GM21390 (cell line): ENCODE measurements around the gene RTN4.
A peak's percentile ranks its signal among the peaks of the same experiment; 100 is the strongest.
"Not testable (repeated sequence)": the region's sequence is repeated elsewhere in the genome, so short reads cannot be mapped to it uniquely, and the experiment has no call there.

Experiments used
- ATAC-seq: cut with Tn5 transposase; IDR thresholded peaks from one replicate; pipeline ENCODE4 v1.9.1; 2021; ENCODE audit not compliant: unreplicated experiment

Gene RTN4

GRCh38 chr2:55011831-55012671 is 38.2 kb downstream of the RTN4 start:
- no peak for ATAC-seq

DNA sequence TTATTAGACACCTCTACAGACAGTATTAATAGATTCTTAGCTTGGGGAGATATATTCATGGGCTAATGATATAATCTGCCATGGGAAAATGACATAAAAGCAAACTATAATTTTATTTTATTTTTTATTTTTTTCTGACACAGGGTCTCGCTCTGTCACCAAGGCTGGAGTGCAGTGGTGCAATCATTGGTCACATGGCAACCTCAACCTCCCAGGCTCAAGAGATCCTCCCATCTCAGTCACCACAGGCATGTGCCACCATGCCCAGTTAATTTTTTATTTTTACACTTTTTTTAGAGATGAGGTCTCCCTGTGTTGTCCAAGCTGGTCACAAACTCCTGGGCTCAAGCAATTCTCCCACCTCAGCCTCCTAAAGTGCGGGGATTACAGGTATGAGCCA is 39.3 kb downstream of the RTN4 start:
- no peak for ATAC-seq

DNA sequence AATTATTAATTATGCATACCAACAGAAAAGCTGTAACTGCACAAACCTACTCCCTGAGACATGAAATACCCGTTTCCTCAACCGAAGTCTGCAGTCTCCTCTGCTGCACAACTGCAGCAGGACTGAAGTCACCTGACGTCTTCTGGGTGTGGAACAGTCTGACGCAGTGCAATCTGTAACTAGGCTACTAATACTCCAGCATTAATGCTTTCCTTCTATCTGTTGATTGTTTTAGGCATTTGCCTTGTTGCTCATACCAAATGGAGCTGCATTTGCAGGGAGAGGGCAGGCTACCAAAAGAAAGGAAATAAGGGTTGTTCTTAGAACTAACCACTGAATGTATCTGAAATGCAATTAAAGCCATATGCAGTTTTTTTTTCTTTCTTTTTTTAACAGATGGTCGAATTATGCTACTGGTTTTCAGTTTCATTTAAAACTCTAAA is 40.1 kb downstream of the RTN4 start:
- peak; percentile 92 for ATAC-seq

GRCh38 chr2:55009277-55010060 is 40.8 kb downstream of the RTN4 start:
- ATAC-seq, result peak; percentile 26

DNA sequence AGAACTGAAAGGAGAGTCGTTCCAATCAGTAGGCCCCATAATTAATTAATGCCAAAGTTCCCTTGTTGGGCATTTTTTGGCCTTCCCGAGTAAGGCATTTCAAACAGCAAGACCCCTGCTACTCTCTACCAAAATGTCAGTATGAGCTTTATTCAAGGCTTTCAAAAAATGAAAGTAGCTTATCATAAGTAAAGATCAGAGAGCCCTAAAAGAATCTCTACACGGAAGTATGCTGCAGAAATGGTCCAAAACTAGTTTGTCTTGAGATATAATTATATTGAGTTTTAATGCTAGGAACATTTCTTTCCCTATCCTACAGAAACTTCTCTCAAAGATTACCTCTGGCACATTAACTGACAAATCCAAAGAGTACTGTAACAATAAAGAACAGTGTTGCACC is 43.9 kb downstream of the RTN4 start:
- no peak for ATAC-seq

DNA sequence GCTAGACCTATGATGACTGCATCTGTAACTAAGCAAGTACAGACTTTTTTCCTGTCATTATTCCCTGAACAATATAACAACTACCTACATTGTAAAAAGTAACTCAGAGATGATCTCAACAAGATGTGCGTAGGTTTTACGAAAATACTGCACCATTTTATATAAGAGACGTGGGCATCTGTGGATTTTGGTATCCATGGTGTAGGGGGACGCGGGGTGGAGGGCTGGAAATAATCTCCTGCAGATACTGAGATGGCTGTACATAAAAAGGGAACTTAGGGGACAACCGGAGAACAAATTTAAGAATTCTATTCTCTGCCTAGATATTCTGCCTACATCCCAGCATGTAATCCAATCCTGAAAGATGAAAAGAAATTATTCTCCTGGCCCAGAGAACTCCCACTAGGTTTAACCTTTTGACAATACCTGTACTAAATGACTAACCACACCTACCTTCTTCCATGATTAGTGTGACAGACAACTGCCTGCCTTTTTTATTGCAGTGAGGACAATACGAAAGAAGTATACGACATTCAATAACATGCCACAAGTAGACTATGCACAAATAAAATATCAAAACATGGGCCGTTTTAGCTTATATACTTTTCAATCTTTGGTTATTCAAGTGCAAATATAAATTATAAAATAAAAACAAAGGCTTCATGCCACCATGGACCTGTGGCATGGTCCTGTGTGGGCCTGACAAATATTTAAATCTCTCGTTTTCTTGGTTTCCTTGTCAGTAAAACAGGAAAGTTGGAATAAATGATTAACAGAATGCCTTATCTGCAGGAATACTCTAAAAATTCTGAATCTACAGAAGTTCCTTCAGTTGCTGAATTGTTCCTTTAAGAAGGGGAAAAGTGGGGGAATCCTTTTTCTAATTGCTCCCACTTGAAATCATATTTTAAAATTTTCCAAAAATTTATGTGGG is 46.3 kb downstream of the RTN4 start:
- ATAC-seq, result no peak

- no peak for ATAC-seq
These were observed 48.5 kb downstream of the RTN4 start for GRCh38 chr2:55001716-55002115.

GRCh38 chr2:55000341-55000740 is 49.9 kb downstream of the RTN4 start:
- ATAC-seq, result no peak

- ATAC-seq, result no peak
These were observed 51.1 kb downstream of the RTN4 start for GRCh38 chr2:54999182-54999581.

- no peak for ATAC-seq
These were observed 52.4 kb downstream of the RTN4 start for GRCh38 chr2:54997826-54998225.

DNA sequence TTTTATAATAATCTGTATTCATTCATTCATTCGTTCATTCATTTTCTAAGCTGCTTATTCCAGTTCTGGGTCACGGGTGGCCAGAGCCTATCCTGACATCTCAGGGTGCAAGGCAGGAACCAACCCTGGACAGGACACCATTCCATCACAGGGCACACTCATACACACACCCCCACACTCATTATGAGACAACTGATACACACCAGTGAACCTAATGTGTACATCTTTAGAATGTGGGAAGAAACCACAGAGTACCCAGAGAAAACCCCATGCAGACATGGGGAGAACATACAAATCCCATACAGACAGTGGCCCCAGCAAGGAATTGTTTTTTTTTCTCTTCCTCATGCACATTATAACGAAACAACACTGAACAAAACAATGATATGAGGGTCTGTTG is 54.7 kb downstream of the RTN4 start:
- ATAC-seq, result no peak

- ATAC-seq, result not testable (repeated sequence)
These were observed 59.6 kb downstream of the RTN4 start for GRCh38 chr2:54990694-54991093.

DNA sequence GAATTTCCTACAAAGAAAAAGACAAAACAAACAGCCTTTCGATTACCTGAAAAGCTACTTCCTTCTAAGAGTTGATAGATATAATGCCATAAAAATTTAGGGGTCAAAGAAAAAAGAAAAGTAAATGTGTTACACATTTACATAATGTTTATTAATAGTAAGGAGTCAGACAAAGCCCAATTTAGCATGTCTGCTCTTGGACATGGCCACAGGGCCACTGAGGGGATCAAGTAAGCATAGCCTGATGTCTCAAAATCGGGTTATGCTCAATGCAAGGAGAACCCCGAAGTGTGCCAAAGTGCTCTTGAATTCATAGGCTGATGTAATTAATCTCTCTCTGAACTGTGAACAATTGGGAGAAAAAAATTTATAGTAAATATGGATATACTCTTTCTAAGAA is 61.6 kb downstream of the RTN4 start:
- ATAC-seq, result no peak

GRCh38 chr2:54986264-54986663 is 64.0 kb downstream of the RTN4 start:
- no peak for ATAC-seq

DNA sequence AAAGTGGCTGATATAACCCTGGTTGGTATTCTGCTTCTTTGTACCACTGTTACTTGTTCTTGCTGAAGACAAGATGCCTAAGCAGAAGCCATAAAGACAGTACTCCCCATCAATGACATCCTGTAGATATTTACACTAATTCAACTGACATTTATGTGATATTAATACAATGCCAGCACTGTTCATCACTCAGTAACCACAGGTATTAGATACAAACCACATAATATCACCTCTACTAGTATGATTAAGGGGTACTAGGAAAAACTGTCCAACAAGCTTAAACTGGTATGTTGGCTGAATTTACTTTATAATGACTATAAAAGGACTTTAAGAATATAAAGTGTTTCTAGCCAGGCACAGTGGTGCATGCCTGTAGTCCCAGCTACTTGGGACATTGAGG is 65.8 kb downstream of the RTN4 start:
- no peak for ATAC-seq

- no peak for ATAC-seq
These were observed 66.7 kb downstream of the RTN4 start for GRCh38 chr2:54983345-54984220.

DNA sequence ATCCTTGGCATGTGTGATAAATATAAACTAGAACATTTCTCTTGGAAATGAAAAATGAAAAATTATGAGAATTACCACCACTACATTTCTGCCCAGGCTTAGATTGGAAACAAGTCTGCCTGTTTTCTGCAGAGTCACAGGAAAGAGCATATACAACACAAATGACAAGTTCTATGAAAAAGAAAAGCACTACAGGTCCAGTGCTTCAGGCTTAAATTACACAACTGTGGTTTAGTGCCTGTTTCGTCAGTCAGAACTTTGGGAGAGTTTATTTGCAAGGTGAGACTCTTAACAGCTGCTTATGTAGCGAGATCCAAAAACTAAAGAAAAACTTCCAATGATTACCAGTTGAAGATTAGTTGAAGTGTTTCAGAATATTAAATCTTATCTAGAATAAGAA is 68.9 kb downstream of the RTN4 start:
- ATAC-seq, result no peak

DNA sequence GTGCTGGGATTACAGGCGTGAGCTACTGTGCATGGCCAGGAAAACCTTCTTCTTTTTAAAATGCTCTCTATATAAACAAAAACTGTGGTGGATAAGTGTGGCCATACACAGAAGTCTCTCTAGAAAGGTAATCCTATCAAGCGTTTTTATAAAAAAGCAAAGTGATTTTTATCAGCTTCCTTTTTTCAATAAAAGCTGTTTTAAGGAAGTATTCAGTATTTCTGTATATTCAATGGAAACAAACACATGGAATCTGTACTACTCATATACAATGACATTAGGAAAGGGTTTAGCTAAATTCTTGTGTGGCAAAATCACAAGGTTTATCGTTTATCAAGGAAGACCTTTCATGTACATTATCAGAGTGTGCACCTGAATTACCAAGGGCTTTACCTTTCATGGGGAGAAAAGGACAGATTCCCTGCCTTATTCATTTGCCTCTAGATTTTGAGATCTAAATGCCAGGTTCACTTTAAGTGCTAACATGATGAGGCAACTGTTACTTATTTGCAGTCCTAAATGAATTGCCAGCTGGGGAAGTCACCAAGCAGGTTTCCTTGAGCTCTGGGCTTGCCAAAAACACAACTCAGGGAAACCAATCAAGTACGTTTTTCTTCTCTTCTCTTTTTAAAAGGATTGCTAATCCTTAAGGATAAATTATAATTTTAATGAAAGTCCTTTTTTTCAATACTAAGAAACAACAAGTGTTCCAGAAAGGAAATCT is 70.8 kb downstream of the RTN4 start:
- no peak for ATAC-seq

- ATAC-seq, result peak; percentile 96
These were observed 73.1 kb downstream of the RTN4 start for GRCh38 chr2:54977149-54977548.
